Breast epithelium (tissue), 3 donors: ENCODE results near the gene LRP6.

Source experiments
- CTCF ChIP-seq, 3 donors: fragments of 450-650 bp; IDR thresholded peaks; one replicate each; pipeline ENCODE4 v1.5.1; 2016 to 2017; ENCODE audit warnings: antibody characterized with exemption in 3 of 3, mild to moderate bottlenecking in 3 of 3, moderate library complexity in 3 of 3
- POLR2A ChIP-seq: fragments of 450-650 bp; IDR thresholded peaks from one replicate; pipeline ENCODE4 v1.6.1; 2016; ENCODE audit warnings: antibody characterized with exemption, mild to moderate bottlenecking, moderate library complexity
- POLR2AphosphoS5 ChIP-seq, 3 donors: sonication (generic); formaldehyde crosslinking; IDR thresholded peaks; one replicate each; pipeline ENCODE4 v1.6.1; 2017; ENCODE audit warnings: antibody characterized with exemption in 3 of 3

GRCh38 chr12:12091977-12092663 lies 174.7 kb downstream of the LRP6 start:
- TF ChIP-seq POLR2A: no peak
- TF ChIP-seq CTCF (IDR thresholded peaks at IDR 0.05): no peak
- no peak for TF ChIP-seq POLR2AphosphoS5 (IDR thresholded peaks at IDR 0.05)
